IMR-90 (cell line): ENCODE data around the gene CLCN5. TPM values are rescaled to one million over a fixed set of nuclear protein-coding genes. Genes with fewer than 3 reads are reported as not detected.
A peak's percentile ranks its signal among the peaks of the same experiment; 100 is the strongest.

Experiments
- ATAC-seq: fragments of 200-7000 bp; cut with Tn5 transposase; 2 replicates; pipeline ENCODE4 v1.9.1; 2020; ENCODE audit warnings: low read depth, mild to moderate bottlenecking, moderate library complexity
- BruUV-seq: library from RNA; stranded (reverse); fragments of 400-500 nt; replicated peaks from 2 replicates; lab custom pipeline; 2021; lab: Mats Ljungman, UMichigan
- CTCF ChIA-PET: fragments of 300-600 bp; formaldehyde crosslinking; extraction: SDS; loops from one replicate; lab custom pipeline; 2021; ENCODE audit warnings: antibody characterized with exemption; lab: Yijun Ruan, JAX
- POLR2A ChIA-PET: fragments of 300-600 bp; sonication (Branson Sonifier 250); formaldehyde crosslinking; loops from one replicate; lab custom pipeline; 2022; ENCODE audit warnings: antibody characterized with exemption; ENCODE audit not compliant: unreplicated experiment; lab: Charles Lee
- DNase-seq: peaks from one replicate; pipeline ENCODE4 v3.0.0; 2013
- H2AFZ ChIP-seq: replicated peaks from 2 replicates; pipeline ENCODE3; 2013; ENCODE audit warnings: low read length, mild to moderate bottlenecking; ENCODE audit not compliant: poor library complexity
- H2AK5ac ChIP-seq: 2 replicates; pipeline ENCODE4 v1.6.1; 2013; ENCODE audit warnings: low read depth, low read length, inconsistent platforms
- H2AK9ac ChIP-seq: replicated peaks from 2 replicates; pipeline ENCODE3; 2013; ENCODE audit warnings: mild to moderate bottlenecking, low read depth, low read length, moderate library complexity; ENCODE audit not compliant: poor library complexity
- H2BK120ac ChIP-seq: 2 replicates; pipeline ENCODE4 v1.6.1; 2013; ENCODE audit warnings: low read depth, low read length, inconsistent platforms
- H2BK15ac ChIP-seq: 3 replicates; pipeline ENCODE4 v1.6.1; 2013; ENCODE audit warnings: low read depth, low read length, inconsistent platforms
- H2BK20ac ChIP-seq: 2 replicates; pipeline ENCODE4 v1.6.1; 2013; ENCODE audit warnings: low read depth, mild to moderate bottlenecking, inconsistent platforms, low read length, moderate library complexity
- H2BK5ac ChIP-seq: 2 replicates; pipeline ENCODE4 v1.6.1; 2013; ENCODE audit warnings: mild to moderate bottlenecking, low read depth, low read length, inconsistent platforms; ENCODE audit not compliant: poor library complexity, severe bottlenecking
- H3K14ac ChIP-seq: replicated peaks from 2 replicates; pipeline ENCODE4 v1.6.1; 2013; ENCODE audit warnings: low read depth, low read length, inconsistent platforms
- H3K18ac ChIP-seq: 2 replicates; pipeline ENCODE4 v1.6.1; 2013; ENCODE audit warnings: low read depth, low read length, control low read depth
- H3K23ac ChIP-seq: 2 replicates; pipeline ENCODE4 v1.6.1; 2013; ENCODE audit warnings: low read depth, low read length, inconsistent platforms
- H3K27ac ChIP-seq: 2 replicates; pipeline ENCODE4 v1.5.1; 2013; ENCODE audit warnings: mild to moderate bottlenecking, control low read depth, low read length; ENCODE audit not compliant: insufficient read depth
- H3K27me3 ChIP-seq: 2 replicates; pipeline ENCODE4 v1.6.1; 2013; ENCODE audit warnings: low read length; ENCODE audit not compliant: control insufficient read depth, insufficient read depth
- H3K36me3 ChIP-seq: 2 replicates; pipeline ENCODE4 v1.6.1; 2013; ENCODE audit warnings: low read length, mixed read lengths; ENCODE audit not compliant: control insufficient read depth, insufficient read depth
- H3K4ac ChIP-seq: 2 replicates; pipeline ENCODE4 v1.6.1; 2013; ENCODE audit warnings: low read depth, low read length, inconsistent platforms
- H3K4me1 ChIP-seq: 2 replicates; pipeline ENCODE4 v1.6.1; 2013; ENCODE audit warnings: low read length, mixed read lengths; ENCODE audit not compliant: control insufficient read depth, insufficient read depth
- H3K4me2 ChIP-seq: 2 replicates; pipeline ENCODE4 v1.6.1; 2013; ENCODE audit warnings: low read depth, mild to moderate bottlenecking, control low read depth, low read length, moderate library complexity
- H3K4me3 ChIP-seq: 2 replicates; pipeline ENCODE4 v1.5.1; 2013; ENCODE audit warnings: low read depth, mild to moderate bottlenecking, control low read depth, low read length, moderate library complexity; ENCODE audit not compliant: insufficient read depth
- H3K56ac ChIP-seq: 2 replicates; pipeline ENCODE4 v1.6.1; 2013; ENCODE audit warnings: low read length, inconsistent platforms; ENCODE audit not compliant: insufficient read depth; ENCODE audit errors: extremely low read depth
- H3K79me1 ChIP-seq, 2 experiments: 2 replicates each; pipeline ENCODE4 v1.6.1; 2013; ENCODE audit warnings: low read length in 2 of 2, inconsistent platforms in 1 of 2, low read depth in 1 of 2
- H3K9ac ChIP-seq: 2 replicates; pipeline ENCODE4 v1.6.1; 2013; ENCODE audit warnings: low read depth, low read length, control low read depth
- H3K9me1 ChIP-seq: 2 replicates; pipeline ENCODE4 v1.6.1; 2013; ENCODE audit warnings: low read length, inconsistent platforms; ENCODE audit not compliant: insufficient read depth
- H3K9me3 ChIP-seq: 2 replicates; pipeline ENCODE4 v1.6.1; 2013; ENCODE audit warnings: low read length; ENCODE audit not compliant: control insufficient read depth, insufficient read depth
- H4K20me1 ChIP-seq: 2 replicates; pipeline ENCODE4 v1.6.1; 2013; ENCODE audit warnings: low read length, inconsistent platforms; ENCODE audit not compliant: insufficient read depth
- H4K5ac ChIP-seq: 2 replicates; pipeline ENCODE4 v1.6.1; 2013; ENCODE audit warnings: mild to moderate bottlenecking, low read depth, low read length, control low read depth
- H4K8ac ChIP-seq, 2 experiments: 2 replicates each; pipeline ENCODE4 v1.6.1; 2013; ENCODE audit warnings: low read depth in 2 of 2, low read length in 2 of 2, control low read depth in 1 of 2, inconsistent platforms in 1 of 2
- H4K91ac ChIP-seq: 2 replicates; pipeline ENCODE4 v1.6.1; 2013; ENCODE audit warnings: low read depth, low read length, inconsistent platforms; ENCODE audit not compliant: insufficient read depth
- BHLHE40 ChIP-seq: fragments of 150-350 bp; IDR thresholded peaks from 2 replicates; pipeline ENCODE4 v1.6.1; 2016; ENCODE audit warnings: mild to moderate bottlenecking, low read depth, low read length
- CEBPB ChIP-seq: IDR thresholded peaks from 2 replicates; pipeline ENCODE4 v1.6.1; 2012; ENCODE audit warnings: low read depth, low read length, improper control_type of control experiment
- WGBS, 2 experiments: methylation state at CpG; one replicate each; pipeline versions ENCODE4 v1.1.5 to v1.1.7; 2013; ENCODE audit warnings: missing lambda C conversion rate in 2 of 2; ENCODE audit not compliant: insufficient read length in 1 of 2; ENCODE audit errors: extremely low coverage in 2 of 2; 5-methylcytosine and 5-hydroxymethylcytosine counted together
- dilution Hi-C: fragments of 300-500 bp; cut with HindIII; formaldehyde crosslinking; loops from one replicate; pipeline ENCODE4 v1.14.3; 2018; ENCODE audit warnings: low sequenced_read_pairs; ENCODE audit not compliant: unreplicated experiment
- in situ Hi-C: fragments of 300-500 bp; cut with MboI; formaldehyde crosslinking; loops from 3 replicates; pipeline ENCODE4 v1.14.3; 2019; ENCODE audit warnings: low sequenced_read_pairs, inconsistent platforms, mixed read lengths
- intact Hi-C: fragments of 100-400 bp; cut with micrococcal nuclease; formaldehyde crosslinking; loops from 2 replicates; pipeline ENCODE4 v1.10.0; 2022
- polyA plus RNA-seq, 3 experiments: library from polyadenylated mRNA; depleted of rRNA; stranded (reverse); fragments of >200 nt; gene quantifications; 2 replicates each; pipeline ENCODE4 v1.2.3, GENCODE V29; 2012; ENCODE audit warnings: low replicate concordance in 1 of 3
- total RNA-seq: library from RNA; depleted of rRNA; stranded (reverse); fragments of >200 nt; gene quantifications from 2 replicates; pipeline ENCODE4 v1.2.3, GENCODE V29; 2012

Gene CLCN5
- total and polyA plus RNA-seq, 2 of the 4 experiments (the other 2 are of a cell fraction), result 1.4 to 5.9 TPM

DNA sequence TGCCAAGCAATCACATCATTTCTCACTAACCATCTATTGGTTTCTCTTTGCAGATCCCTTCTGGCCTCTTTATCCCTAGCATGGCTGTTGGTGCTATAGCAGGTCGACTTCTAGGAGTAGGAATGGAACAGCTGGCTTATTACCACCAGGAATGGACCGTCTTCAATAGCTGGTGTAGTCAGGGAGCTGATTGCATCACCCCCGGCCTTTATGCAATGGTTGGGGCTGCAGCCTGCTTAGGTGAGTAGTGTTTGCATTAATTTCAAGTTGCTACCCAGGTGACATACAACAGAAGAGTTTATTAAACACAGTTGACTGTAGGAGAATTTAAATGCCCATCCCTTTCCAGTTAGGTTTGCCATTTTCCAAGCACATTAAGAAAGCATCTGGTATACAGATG lies 166.2 kb downstream of the CLCN5 start:
- no peaks in the 10 kb centered on the region for H3K9me3 ChIP-seq
- H4K5ac ChIP-seq, result no peak overlapping the region
- no peak overlapping the region for H3K18ac ChIP-seq
- no peak overlapping the region for H3K4me2 ChIP-seq
- H3K23ac ChIP-seq, result no peak overlapping the region
- H2BK120ac ChIP-seq, result no peak overlapping the region
- H3K4me3 ChIP-seq, result no peak overlapping the region
- H3K27me3 ChIP-seq, result peaks cover under 1% of the 10 kb centered on the region; the same call in 1 of the 2 replicates
- no peak overlapping the region for H2AFZ ChIP-seq
- H2BK20ac ChIP-seq, result no peak overlapping the region
- ChIA-PET POLR2A (no interaction called here), CTCF (interaction anchor here (0.6 kb wide), 1 partner anchor 11 kb away, joined by 4 read pairs; no protein-coding TSS in a partner anchor)
- BruUV-seq, result no TSS peak
- no peak overlapping the region for H3K4ac ChIP-seq
- H4K20me1 ChIP-seq, result no peaks in the 10 kb centered on the region
- H3K36me3 ChIP-seq, result no peaks in the 10 kb centered on the region
- H2AK9ac ChIP-seq, result no peak overlapping the region
- H3K56ac ChIP-seq, result no peak overlapping the region
- H3K4me1 ChIP-seq, result no peaks in the 10 kb centered on the region
- H2AK5ac ChIP-seq, result no peak overlapping the region
- no peaks in the 10 kb centered on the region for H3K79me1 ChIP-seq
- H4K91ac ChIP-seq, result no peak overlapping the region
- H3K14ac ChIP-seq, result no peak overlapping the region
- WGBS, 2 experiments, result no CpG with 5 or more reads among the region's 3 CpGs
- ATAC-seq (no peak), DNase-seq (no peak)
- no peak overlapping the region for H3K9ac ChIP-seq
- H4K8ac ChIP-seq, result no peak overlapping the region
- TF ChIP-seq CEBPB, result 0 out of 2 replicates have a peak, but pooled peaks have one; percentile 9
- no peak for TF ChIP-seq BHLHE40
- in situ Hi-C loops (no loop called here), intact Hi-C loops (no loop called here), dilution Hi-C loops (no loop called here)
- H3K9me1 ChIP-seq, result no peaks in the 10 kb centered on the region
- no peak overlapping the region for H2BK5ac ChIP-seq
- H3K27ac ChIP-seq, result no peak overlapping the region
- no peak overlapping the region for H2BK15ac ChIP-seq
